PC-3 (cell line): ENCODE data around the gene TAF13. TPM values are rescaled to one million over a fixed set of nuclear protein-coding genes. Genes with fewer than 3 reads are reported as not detected.
A peak's percentile ranks its signal among the peaks of the same experiment; 100 is the strongest.

Experiments used
- ATAC-seq: fragments of 200-7000 bp; cut with Tn5 transposase; 2 replicates; pipeline ENCODE4 v1.9.1; 2020; ENCODE audit warnings: mild to moderate bottlenecking, moderate library complexity
- BruUV-seq: library from RNA; stranded (reverse); fragments of 400-500 nt; replicated peaks from 2 replicates; lab custom pipeline; 2021; lab: Mats Ljungman, UMichigan
- CTCF ChIA-PET: fragments of 300-600 bp; sonication (Branson Sonifier 250); formaldehyde crosslinking; loops from one replicate; lab custom pipeline; 2022; ENCODE audit warnings: antibody characterized with exemption; lab: Charles Lee
- POLR2A ChIA-PET: fragments of 300-600 bp; sonication (Branson Sonifier 250); formaldehyde crosslinking; loops from one replicate; lab custom pipeline; 2022; ENCODE audit warnings: antibody characterized with exemption; ENCODE audit not compliant: unreplicated experiment; lab: Charles Lee
- DNase-seq: peaks from one replicate; pipeline ENCODE4 v3.0.0-alpha.2; 2015
- H2AFZ ChIP-seq: fragments of 300-600 bp; sonication (generic); 2 replicates; pipeline ENCODE4 v1.6.0; 2016; ENCODE audit warnings: antibody characterized with exemption, low read length
- H3F3A ChIP-seq: fragments of 300-600 bp; sonication (generic); one replicate; pipeline ENCODE4 v1.6.0; 2017; ENCODE audit warnings: antibody characterized with exemption, low read length, control low read depth, mild to moderate bottlenecking; ENCODE audit not compliant: unreplicated experiment
- H3K27ac ChIP-seq: fragments of 300-600 bp; sonication (generic); 2 replicates; pipeline ENCODE4 v1.5.1; 2016; ENCODE audit warnings: mild to moderate bottlenecking, low read length
- H3K27me3 ChIP-seq: fragments of 300-600 bp; sonication (generic); 2 replicates; pipeline ENCODE4 v1.6.1; 2016; ENCODE audit warnings: low read length, mixed read lengths
- H3K36me3 ChIP-seq: fragments of 300-600 bp; sonication (generic); 2 replicates; pipeline ENCODE4 v1.6.1; 2016; ENCODE audit warnings: low read depth, mixed run types, low read length, mixed read lengths
- H3K4me1 ChIP-seq: fragments of 300-600 bp; sonication (generic); 2 replicates; pipeline ENCODE4 v1.5.1; 2016; ENCODE audit warnings: low read length; ENCODE audit not compliant: insufficient read depth
- H3K4me2 ChIP-seq: fragments of 300-600 bp; sonication (generic); 2 replicates; pipeline ENCODE4 v1.6.0; 2016; ENCODE audit warnings: low read length
- H3K4me3 ChIP-seq: fragments of 300-600 bp; sonication (generic); 2 replicates; pipeline ENCODE4 v1.5.1; 2016; ENCODE audit warnings: mild to moderate bottlenecking, low read length, mixed read lengths
- H3K79me2 ChIP-seq: fragments of 300-600 bp; sonication (generic); 2 replicates; pipeline ENCODE4 v1.6.1; 2017; ENCODE audit warnings: low read length, mixed read lengths
- H3K9ac ChIP-seq: fragments of 300-600 bp; sonication (generic); 2 replicates; pipeline ENCODE4 v1.6.0; 2016; ENCODE audit warnings: mild to moderate bottlenecking, low read length
- H3K9me2 ChIP-seq: fragments of 300-600 bp; sonication (generic); replicated peaks from 2 replicates; pipeline ENCODE4 v1.6.1; 2016; ENCODE audit warnings: mixed run types, low read length, mixed read lengths
- H3K9me3 ChIP-seq: fragments of 300-600 bp; sonication (generic); 2 replicates; pipeline ENCODE4 v1.6.1; 2016; ENCODE audit warnings: low read length, mixed read lengths
- H4K20me1 ChIP-seq: fragments of 300-600 bp; sonication (generic); 2 replicates; pipeline ENCODE4 v1.6.1; 2016; ENCODE audit warnings: low read length, mixed read lengths
- CTCF ChIP-seq: fragments of 300-600 bp; sonication (generic); conservative IDR thresholded peaks from 2 replicates; pipeline ENCODE4 v1.5.1; 2017; ENCODE audit warnings: antibody characterized with exemption, low read depth, mild to moderate bottlenecking, low read length
- EZH2 ChIP-seq: fragments of 300-600 bp; sonication (generic); IDR thresholded peaks from one replicate; pipeline ENCODE4 v1.6.1; 2017; ENCODE audit warnings: antibody characterized with exemption, mild to moderate bottlenecking, low read length; ENCODE audit not compliant: unreplicated experiment
- EZH2phosphoT487 ChIP-seq: fragments of 300-600 bp; sonication (generic); IDR thresholded peaks from 2 replicates; pipeline ENCODE4 v1.6.1; 2018; ENCODE audit warnings: mild to moderate bottlenecking, antibody characterized with exemption, low read length, borderline replicate concordance
- intact Hi-C: fragments of 100-400 bp; cut with micrococcal nuclease; formaldehyde crosslinking; loops from 2 replicates; pipeline ENCODE4 v1.9.0; 2023
- total RNA-seq: library from RNA; depleted of rRNA; stranded (reverse); fragments of >200 nt; gene quantifications from 2 replicates; pipeline ENCODE4 v1.2.3, GENCODE V29; 2014

TAF13 gene
- total RNA-seq, 1 experiment from 2014 or later = 32.0 TPM

GRCh38 chr1:109084563-109085517, 9.0 kb upstream of the TAF13 start:
- Histone ChIP-seq H3K36me3 (no peaks in the 10 kb centered on the region), H3K79me2 (peaks cover 5% of the 10 kb centered on the region; the same call in 1 of the 2 replicates), H3K9ac (no peak overlapping the region), H3K4me1 (peaks cover 8% of the 10 kb centered on the region; the same call in 1 of the 2 replicates), H3K9me3 (no peaks in the 10 kb centered on the region), H3K27me3 (no peaks in the 10 kb centered on the region), H3K9me2 (no peaks in the 10 kb centered on the region), H3K4me2 (no peak overlapping the region), H3F3A (no peaks in the 10 kb centered on the region), H3K27ac (no peak overlapping the region), H4K20me1 (no peaks in the 10 kb centered on the region), H2AFZ (no peak overlapping the region), H3K4me3 (no peak overlapping the region)
- ATAC-seq = peak; percentile 43
- peak; percentile 26 for DNase-seq
- TF ChIP-seq EZH2phosphoT487 = no peak
- TF ChIP-seq CTCF = no peak
- TF ChIP-seq EZH2 = no peak
- intact Hi-C loops = no loop called here
- ChIA-PET CTCF (no interaction called here), POLR2A (no interaction called here)
- no TSS peak for BruUV-seq

- intact Hi-C loops = no loop called here
- Histone ChIP-seq H3K9me2 (no peaks in the 10 kb centered on the region), H3K4me2 (no peak overlapping the region), H3K9ac (no peak overlapping the region), H4K20me1 (no peaks in the 10 kb centered on the region), H3K79me2 (no peaks in the 10 kb centered on the region), H3K36me3 (no peaks in the 10 kb centered on the region), H3F3A (no peaks in the 10 kb centered on the region), H3K27ac (no peak overlapping the region), H2AFZ (no peak overlapping the region), H3K4me1 (peaks cover 3% of the 10 kb centered on the region; the same call in 1 of the 2 replicates), H3K27me3 (no peaks in the 10 kb centered on the region), H3K9me3 (no peaks in the 10 kb centered on the region), H3K4me3 (no peak overlapping the region)
- ATAC-seq (no peak), DNase-seq (no peak)
- CTCF ChIA-PET = interaction anchor here (0.5 to 0.6 kb wide), 2 partner anchors 19 to 31 kb away, joined by 3 to 5 read pairs; no protein-coding TSS in a partner anchor
- POLR2A ChIA-PET = interaction anchor here (0.6 kb wide), 1 partner anchor 32 kb away, joined by 3 read pairs; no protein-coding TSS in a partner anchor
- TF ChIP-seq EZH2phosphoT487 = no peak
- TF ChIP-seq EZH2 = no peak
- TF ChIP-seq CTCF = no peak
- no TSS peak for BruUV-seq
Observed at GRCh38 chr1:109083923-109084322, 8.1 kb upstream of the TAF13 start.
